SK-N-MC (cell line): ENCODE measurements around the gene EBLN1.

Source experiments
- EZH2 ChIP-seq: fragments of 200-600 bp; sonication (generic); IDR thresholded peaks from one replicate; pipeline ENCODE4 v1.6.1; 2017; ENCODE audit warnings: antibody characterized with exemption
- FOXP2 ChIP-seq: optimal IDR thresholded peaks from 2 replicates; pipeline ENCODE3; 2011; ENCODE audit warnings: mild to moderate bottlenecking, moderate library complexity; ENCODE audit not compliant: insufficient read depth; ENCODE audit errors: extremely low read length, control extremely low read depth

GRCh38 chr10:22183771-22184461 lies 33.9 kb downstream of the EBLN1 start:
- TF ChIP-seq EZH2, result no peak
- no peak for TF ChIP-seq FOXP2
